ENCODE data around the gene TYROBP. TPM values are rescaled to one million over a fixed set of nuclear protein-coding genes. Genes with fewer than 3 reads are reported as not detected.
A peak's percentile ranks its signal among the peaks of the same experiment; 100 is the strongest.

Gene TYROBP
- total and polyA plus RNA-seq, 2 of the 8 experiments (the other 6 are each of a cell fraction or from before 2014, with no cell fraction given): 0.18 TPM; not detected in 1

- Histone ChIP-seq H2BK120ac (replicated peaks; ENCODE audit: low read depth, low read length) (no peak overlapping the region), H2BK20ac (ENCODE audit: low read length) (no peak overlapping the region), H3K4ac (replicated peaks; ENCODE audit: insufficient read length, low read depth, low read length) (no peak overlapping the region), H3K36me3 (ENCODE audit: control insufficient read depth in 2 of 4, insufficient read depth in 4 of 4, low read length in 3 of 4) (no peaks in the 10 kb centered on the region), H3K9me3 (ENCODE audit: insufficient read depth in 2 of 2, low read depth in 1 of 2, low read length in 1 of 2) (no peaks in the 10 kb centered on the region), H3K18ac (ENCODE audit: extremely low read depth, low read length) (peak overlapping the region; percentile 60; the same call in 1 of the 2 replicates), H2BK12ac (ENCODE audit: low read depth, low read length) (0 out of 2 replicates have a peak overlapping the region, but pooled peaks have one; percentile 50), H3K9ac (replicated peaks in 1 of 4; ENCODE audit: extremely low read depth in 1 of 4, low read depth in 3 of 4, low read length in 3 of 4) (peak overlapping the region in 3 of 4 experiments; percentile 36 to 54 (median 42); a peak in 4 of 7 replicates), H2BK5ac (ENCODE audit: low read depth, low read length) (peak overlapping the region; percentile 71; the same call in 1 of the 2 replicates), H3K23ac (ENCODE audit: insufficient read length) (no peak overlapping the region), H3K56ac (replicated peaks; ENCODE audit: insufficient read length, low read depth, low read length) (no peak overlapping the region), H4K91ac (replicated peaks; ENCODE audit: insufficient read length, low read length) (peak overlapping the region; percentile 73), H3K27ac (ENCODE audit: low read depth, low read length) (no peak overlapping the region), H4K20me1 (replicated peaks in 1 of 2; ENCODE audit: control insufficient read depth in 1 of 2, insufficient read depth in 2 of 2, low read length in 2 of 2) (no peaks in the 10 kb centered on the region), H3K4me2 (ENCODE audit: insufficient read depth in 1 of 2, low read depth in 2 of 2, low read length in 2 of 2) (peak overlapping the region; percentile 86 to 91), H3K27me3 (replicated peaks in 1 of 4; ENCODE audit: control insufficient read depth in 3 of 4, extremely low read depth in 1 of 4, insufficient read depth in 3 of 4, low read length in 3 of 4) (no peaks in the 10 kb centered on the region), H4K8ac (ENCODE audit: extremely low read depth, insufficient read depth, low read length) (peak overlapping the region; percentile 48; the same call in 1 of the 2 replicates), H3K79me2 (ENCODE audit: control insufficient read depth in 1 of 2, insufficient read depth in 2 of 2, low read length in 2 of 2) (0 out of 4 replicates have a peak, but pooled peaks cover 0 to under 1% of the 10 kb centered on the region in 2 experiments), H3K23me2 (ENCODE audit: low read depth, low read length) (peaks cover 10% of the 10 kb centered on the region), H3K14ac (ENCODE audit: insufficient read length) (no peak overlapping the region), H2BK15ac (ENCODE audit: low read length) (0 out of 2 replicates have a peak overlapping the region, but pooled peaks have one; percentile 61), H3K79me1 (ENCODE audit: low read depth, low read length) (no peaks in the 10 kb centered on the region; the same call in 1 of the 2 replicates), H2AFZ (ENCODE audit: low read length) (0 out of 2 replicates have a peak overlapping the region, but pooled peaks have one; percentile 36), H3K4me1 (replicated peaks in 1 of 4; ENCODE audit: control insufficient read depth in 3 of 4, insufficient read depth in 4 of 4, low read length in 3 of 4) (peaks cover 0 to 21% (median 11%) of the 10 kb centered on the region in 4 experiments; a peak in 6 of 7 replicates), H3K4me3 (ENCODE audit: extremely low read depth in 1 of 4, insufficient read depth in 2 of 4, low read depth in 3 of 4, low read length in 4 of 4) (peak overlapping the region; percentile 36 to 62 (median 51)), H2AK5ac (ENCODE audit: low read depth, low read length) (no peak overlapping the region), H4K5ac (ENCODE audit: insufficient read length, low read depth, low read length) (peak overlapping the region; percentile 32)
- 3% methylated on average over 24 of the region's 24 CpGs; no CpG with 5 or more reads in 1 of the 2 experiments for WGBS, 2 experiments (ENCODE audit: extremely low coverage in 1 of 2, insufficient coverage in 1 of 2, insufficient read length in 1 of 2, insufficient replicate concordance in 2 of 2, low coverage in 1 of 2, low lambda C conversion rate in 2 of 2, missing lambda C conversion rate in 1 of 2)
- FAIRE-seq (no peak), DNase-seq (ENCODE audit: low read depth in 1 of 2, low spot score in 2 of 2) (peak; percentile 60 to 78)
- CTCF ChIA-PET (ENCODE audit: partially characterized antibody): interaction anchor here (0.6 to 1.4 kb wide), 3 partner anchors 18 to 180 kb away, joined by 3 read pairs; no protein-coding TSS in a partner anchor
- POLR2A ChIA-PET (ENCODE audit: partially characterized antibody): interaction anchor here (1.5 to 1.6 kb wide), 2 partner anchors 29 to 34 kb away, joined by 3 to 8 read pairs; partner anchors contain the start of gene APLP1
- TF ChIP-seq TAF1 (IDR thresholded peaks at IDR 0.05; ENCODE audit: low read depth, low read length) (peak; percentile 55; the same call in 1 of the 2 replicates), CREB1 (IDR thresholded peaks at IDR 0.05) (peak; percentile 65; the same call in 1 of the 2 replicates), CTCF (IDR thresholded peaks at IDR 0.05; ENCODE audit: control extremely low read depth in 1 of 3, insufficient read depth in 1 of 3, low read depth in 1 of 3, low read length in 3 of 3) (no peak), EGR1 (IDR thresholded peaks at IDR 0.05; ENCODE audit: borderline replicate concordance, low read depth, low read length) (peak; percentile 96), E2F6 (IDR thresholded peaks at IDR 0.05) (peak; percentile 86), ATF3 (IDR thresholded peaks at IDR 0.05; ENCODE audit: insufficient read depth, low read depth, low read length) (no peak), MAX (IDR thresholded peaks at IDR 0.05) (peak; percentile 96)
Measured at GRCh38 chr19:35903550-35904179, 4.4 kb downstream of the TYROBP start.

Measured in H1 (cell line).